Activated B cell treated with CpG ODN at 0.5 μM for 24 hours (primary cell): Measurements from ENCODE around the gene CD164. TPM values are rescaled to one million over a fixed set of nuclear protein-coding genes. Genes with fewer than 3 reads are reported as not detected.

ENCODE experiments used
- ATAC-seq: fragments of 200-7000 bp; cut with Tn5 transposase; one replicate; pipeline ENCODE4 v1.10.0; 2021; ENCODE audit warnings: low read depth, mild to moderate bottlenecking, moderate library complexity
- CTCF ChIA-PET: fragments of 350-600 bp; sonication (Branson Sonifier 250); formaldehyde crosslinking; loops from one replicate; lab custom pipeline; 2021; ENCODE audit warnings: antibody characterized with exemption; lab: Charles Lee
- POLR2A ChIA-PET: fragments of 350-600 bp; sonication (Branson Sonifier 250); formaldehyde crosslinking; loops from one replicate; lab custom pipeline; 2021; ENCODE audit warnings: antibody characterized with exemption; lab: Charles Lee
- DNase-seq: peaks from one replicate; pipeline ENCODE4 v3.0.0; 2022
- H3K27ac Mint-ChIP-seq: one replicate; pipeline ENCODE4 v1.8.0; 2020; ENCODE audit warnings: mixed read lengths
- H3K27me3 Mint-ChIP-seq: one replicate; pipeline ENCODE4 v1.8.0; 2021; ENCODE audit warnings: mixed read lengths
- H3K36me3 Mint-ChIP-seq: one replicate; pipeline ENCODE4 v1.8.0; 2021; ENCODE audit warnings: low read depth, mixed read lengths
- H3K4me1 Mint-ChIP-seq: one replicate; pipeline ENCODE4 v1.8.0; 2021; ENCODE audit warnings: mixed read lengths
- H3K4me3 Mint-ChIP-seq: one replicate; pipeline ENCODE4 v1.8.0; 2020; ENCODE audit warnings: mild to moderate bottlenecking, mixed read lengths
- H3K9me3 Mint-ChIP-seq: one replicate; pipeline ENCODE4 v1.8.0; 2020; ENCODE audit warnings: mixed read lengths
- CTCF ChIP-seq: fragments of 200-600 bp; IDR thresholded peaks from one replicate; pipeline ENCODE4 v1.8.0; 2022; ENCODE audit warnings: antibody characterized with exemption, mild to moderate bottlenecking
- intact Hi-C: fragments of 100-400 bp; cut with micrococcal nuclease; formaldehyde crosslinking; loops from one replicate; pipeline ENCODE4 v1.15.1; 2024
- total RNA-seq: library from RNA; stranded (reverse); gene quantifications from 2 replicates; pipeline ENCODE4 v1.2.3, GENCODE V29; 2022

Gene CD164
- total RNA-seq, 1 donor from 2014 or later = 189 TPM

GRCh38 chr6:109388265-109388664 is 6.0 kb upstream of the CD164 start:
- ATAC-seq = no peak
- no peak for TF ChIP-seq CTCF
- H3K4me1 Mint-ChIP-seq = peaks cover 21% of the 10 kb centered on the region
- intact Hi-C loops = loop anchor here (10.0 kb wide), 2 partner anchors 1093 to 1487 kb away; partner anchors contain the start of genes AFG1L and AMD1
- ChIA-PET POLR2A (no interaction called here), CTCF (no interaction called here)
- no peaks in the 10 kb centered on the region for H3K27me3 Mint-ChIP-seq
- no peak overlapping the region for H3K27ac Mint-ChIP-seq
- DNase-seq = no peak
- no peak overlapping the region for H3K4me3 Mint-ChIP-seq
- H3K36me3 Mint-ChIP-seq = no peaks in the 10 kb centered on the region
- H3K9me3 Mint-ChIP-seq = no peaks in the 10 kb centered on the region

- POLR2A ChIA-PET = interaction anchor here (1.0 to 4.7 kb wide), 22 partner anchors 9 to 1491 kb away, joined by 3 to 104 read pairs (median 6); partner anchors contain the start of genes AMD1, CEP57L1, MICAL1 and PPIL6
- Mint-ChIP-seq H3K36me3 (peaks cover 30% of the 10 kb centered on the region), H3K27ac (peak overlapping the region; percentile 99), H3K9me3 (no peaks in the 10 kb centered on the region), H3K4me1 (peaks cover 33% of the 10 kb centered on the region), H3K27me3 (no peaks in the 10 kb centered on the region), H3K4me3 (peak overlapping the region; percentile 97)
- TF ChIP-seq CTCF = no peak
- ATAC-seq = no peak
- CTCF ChIA-PET = interaction anchor here (0.7 to 5.5 kb wide), 19 partner anchors 10 to 841 kb away, joined by 3 to 118 read pairs (median 5); partner anchors contain the start of genes AK9, CEP57L1, FIG4 and MICAL1
- intact Hi-C loops = loop anchor here (1.0 to 10.0 kb wide), 9 partner anchors 195 to 1491 kb away; partner anchors contain the start of genes AFG1L, AMD1 and SEC63
- DNase-seq = no peak
Observed at GRCh38 chr6:109383438-109383940, 1.2 kb upstream of the CD164 start.

GRCh38 chr6:109382576-109383437 is 540 bp upstream of the CD164 start:
- DNase-seq (peak; percentile 93), ATAC-seq (peak; percentile 74)
- peak overlapping the region; percentile 99 for H3K27ac Mint-ChIP-seq
- peak; percentile 80 for TF ChIP-seq CTCF
- H3K4me1 Mint-ChIP-seq = peaks cover 40% of the 10 kb centered on the region
- no peaks in the 10 kb centered on the region for H3K9me3 Mint-ChIP-seq
- POLR2A ChIA-PET = interaction anchor here (0.7 to 4.7 kb wide), 30 partner anchors 9 to 1492 kb away, joined by 3 to 104 read pairs (median 6); partner anchors contain the start of genes AFG1L, AK9, AMD1 and CDC40
- H3K36me3 Mint-ChIP-seq = peaks cover 37% of the 10 kb centered on the region
- peak overlapping the region; percentile 97 for H3K4me3 Mint-ChIP-seq
- intact Hi-C loops = loop anchor here (1.0 to 10.0 kb wide), 19 partner anchors 9 to 1492 kb away; partner anchors contain the start of genes AFG1L, AK9, AMD1 and ARMC2
- H3K27me3 Mint-ChIP-seq = no peaks in the 10 kb centered on the region
- CTCF ChIA-PET = interaction anchor here (0.7 to 5.5 kb wide), 17 partner anchors 9 to 841 kb away, joined by 3 to 118 read pairs (median 6); partner anchors contain the start of genes AK9, CEP57L1, FIG4 and MICAL1

GRCh38 chr6:109381061-109381746 is 1.1 kb downstream of the CD164 start:
- CTCF ChIA-PET = interaction anchor here (5.5 kb wide), 1 partner anchor 194 kb away, joined by 118 read pairs; no protein-coding TSS in a partner anchor
- Mint-ChIP-seq H3K4me3 (peak overlapping the region; percentile 90), H3K4me1 (peaks cover 51% of the 10 kb centered on the region)

More at GRCh38 chr6:109381061-109381746, 1.1 kb downstream of the CD164 start:
- DNase-seq = no peak
- POLR2A ChIA-PET = interaction anchor here (0.8 to 4.7 kb wide), 7 partner anchors 8 to 823 kb away, joined by 3 to 104 read pairs (median 10); partner anchors contain the start of genes MICAL1, PPIL6 and SMPD2
- H3K36me3 Mint-ChIP-seq = peaks cover 52% of the 10 kb centered on the region
- ATAC-seq = peak; percentile 1
- intact Hi-C loops = loop anchor here (2.0 to 10.0 kb wide), 5 partner anchors 16 to 1494 kb away; partner anchors contain the start of genes AFG1L, AMD1 and SEC63
- H3K9me3 Mint-ChIP-seq = no peaks in the 10 kb centered on the region
- no peaks in the 10 kb centered on the region for H3K27me3 Mint-ChIP-seq
- H3K27ac Mint-ChIP-seq = peak overlapping the region; percentile 93
- TF ChIP-seq CTCF = no peak
